Sigmoid colon (tissue), 4 donors: Measurements from ENCODE around the gene CFAP20DC.
"Not testable (repeated sequence)": the region's sequence is repeated elsewhere in the genome, so short reads cannot be mapped to it uniquely, and the experiment has no call there.

Experiments
- EP300 ChIP-seq, 4 donors: sonication (generic); formaldehyde crosslinking; IDR thresholded peaks; one replicate each; pipeline ENCODE4 v1.6.1; 2017; ENCODE audit warnings: antibody characterized with exemption in 4 of 4
- POLR2A ChIP-seq, 2 donors: fragments of 450-650 bp; IDR thresholded peaks; one replicate each; pipeline ENCODE4 v1.6.1; 2016; ENCODE audit warnings: antibody characterized with exemption in 2 of 2, mild to moderate bottlenecking in 2 of 2, moderate library complexity in 2 of 2
- POLR2AphosphoS5 ChIP-seq, 4 donors: sonication (generic); formaldehyde crosslinking; IDR thresholded peaks; one replicate each; pipeline ENCODE4 v1.6.1; 2017; ENCODE audit warnings: antibody characterized with exemption in 4 of 4
- TF ChIP-seq, protein P1 (sequence below), 4 experiments: fragments of 450-650 bp in 3 of 4; fragments of 200-600 bp in 1 of 4; IDR thresholded peaks; one replicate each; pipeline ENCODE4 v1.5.1; 2016 to 2019; ENCODE audit warnings: antibody characterized with exemption in 4 of 4, mild to moderate bottlenecking in 3 of 4, moderate library complexity in 2 of 4

DNA sequence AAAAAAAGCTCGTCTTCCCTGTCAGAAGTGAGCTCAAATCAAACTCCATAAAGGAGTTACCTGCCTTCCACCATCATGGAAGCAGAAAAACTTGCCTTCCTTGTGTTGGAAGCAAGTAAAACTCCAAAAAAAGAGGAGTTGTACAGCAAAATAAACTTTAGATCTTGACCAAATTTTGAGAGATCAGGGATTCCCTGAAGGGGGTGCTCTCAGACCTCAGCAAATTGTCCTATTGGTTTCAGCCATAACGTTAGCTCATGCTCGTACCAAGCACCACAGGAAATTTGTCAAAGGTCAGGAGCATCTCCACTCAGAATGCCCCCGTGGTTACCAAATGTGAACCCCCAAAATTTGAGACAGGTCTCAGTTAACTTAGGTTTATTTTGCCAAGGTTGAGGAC, 354.5 kb downstream of the CFAP20DC start:
- TF ChIP-seq, protein P1, sequence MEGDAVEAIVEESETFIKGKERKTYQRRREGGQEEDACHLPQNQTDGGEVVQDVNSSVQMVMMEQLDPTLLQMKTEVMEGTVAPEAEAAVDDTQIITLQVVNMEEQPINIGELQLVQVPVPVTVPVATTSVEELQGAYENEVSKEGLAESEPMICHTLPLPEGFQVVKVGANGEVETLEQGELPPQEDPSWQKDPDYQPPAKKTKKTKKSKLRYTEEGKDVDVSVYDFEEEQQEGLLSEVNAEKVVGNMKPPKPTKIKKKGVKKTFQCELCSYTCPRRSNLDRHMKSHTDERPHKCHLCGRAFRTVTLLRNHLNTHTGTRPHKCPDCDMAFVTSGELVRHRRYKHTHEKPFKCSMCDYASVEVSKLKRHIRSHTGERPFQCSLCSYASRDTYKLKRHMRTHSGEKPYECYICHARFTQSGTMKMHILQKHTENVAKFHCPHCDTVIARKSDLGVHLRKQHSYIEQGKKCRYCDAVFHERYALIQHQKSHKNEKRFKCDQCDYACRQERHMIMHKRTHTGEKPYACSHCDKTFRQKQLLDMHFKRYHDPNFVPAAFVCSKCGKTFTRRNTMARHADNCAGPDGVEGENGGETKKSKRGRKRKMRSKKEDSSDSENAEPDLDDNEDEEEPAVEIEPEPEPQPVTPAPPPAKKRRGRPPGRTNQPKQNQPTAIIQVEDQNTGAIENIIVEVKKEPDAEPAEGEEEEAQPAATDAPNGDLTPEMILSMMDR (IDR thresholded peaks at IDR 0.05): not testable (repeated sequence)
- not testable (repeated sequence) for TF ChIP-seq POLR2A, EP300, POLR2AphosphoS5 (IDR thresholded peaks at IDR 0.05)
